ENCODE data around the gene QRICH1. TPM values are rescaled to one million over a fixed set of nuclear protein-coding genes. Genes with fewer than 3 reads are reported as not detected.

Gene QRICH1
- total RNA-seq, 1 experiment from 2014 or later, result 87.5 TPM

- Histone ChIP-seq H3K27ac (no peak overlapping the region), H3K27me3 (ENCODE audit: insufficient read depth, low read depth) (no peaks in the 10 kb centered on the region), H3K4me1 (replicated peaks; ENCODE audit: insufficient read depth) (no peaks in the 10 kb centered on the region), H3K9me2 (ENCODE audit: insufficient read depth) (no peaks in the 10 kb centered on the region), H3K79me2 (ENCODE audit: low read depth) (no peaks in the 10 kb centered on the region), H3F3A (ENCODE audit: insufficient read depth, low read depth) (no peaks in the 10 kb centered on the region), H3K4me3 (no peak overlapping the region), H3K4me2 (no peak overlapping the region), H4K20me1 (ENCODE audit: insufficient read depth) (no peaks in the 10 kb centered on the region), H3K36me3 (ENCODE audit: low read depth) (no peaks in the 10 kb centered on the region), H2AFZ (no peak overlapping the region), H3K9me3 (ENCODE audit: insufficient read depth, low read depth) (no peaks in the 10 kb centered on the region)
- no peak for DNase-seq
- ChIA-PET POLR2A (ENCODE audit: unreplicated experiment) (interaction anchor here (0.7 kb wide), 1 partner anchor 69 kb away, joined by 11 read pairs; no protein-coding TSS in a partner anchor), CTCF (no interaction called here)
- TF ChIP-seq EZH2 (IDR thresholded peaks at IDR 0.05; ENCODE audit: low read depth), result no peak
- TF ChIP-seq, protein P1, sequence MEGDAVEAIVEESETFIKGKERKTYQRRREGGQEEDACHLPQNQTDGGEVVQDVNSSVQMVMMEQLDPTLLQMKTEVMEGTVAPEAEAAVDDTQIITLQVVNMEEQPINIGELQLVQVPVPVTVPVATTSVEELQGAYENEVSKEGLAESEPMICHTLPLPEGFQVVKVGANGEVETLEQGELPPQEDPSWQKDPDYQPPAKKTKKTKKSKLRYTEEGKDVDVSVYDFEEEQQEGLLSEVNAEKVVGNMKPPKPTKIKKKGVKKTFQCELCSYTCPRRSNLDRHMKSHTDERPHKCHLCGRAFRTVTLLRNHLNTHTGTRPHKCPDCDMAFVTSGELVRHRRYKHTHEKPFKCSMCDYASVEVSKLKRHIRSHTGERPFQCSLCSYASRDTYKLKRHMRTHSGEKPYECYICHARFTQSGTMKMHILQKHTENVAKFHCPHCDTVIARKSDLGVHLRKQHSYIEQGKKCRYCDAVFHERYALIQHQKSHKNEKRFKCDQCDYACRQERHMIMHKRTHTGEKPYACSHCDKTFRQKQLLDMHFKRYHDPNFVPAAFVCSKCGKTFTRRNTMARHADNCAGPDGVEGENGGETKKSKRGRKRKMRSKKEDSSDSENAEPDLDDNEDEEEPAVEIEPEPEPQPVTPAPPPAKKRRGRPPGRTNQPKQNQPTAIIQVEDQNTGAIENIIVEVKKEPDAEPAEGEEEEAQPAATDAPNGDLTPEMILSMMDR (conservative IDR thresholded peaks at IDR 0.05), result no peak
- BruUV-seq (replicated peaks), result no TSS peak
- intact Hi-C loops (cut with micrococcal nuclease; ENCODE audit: unreplicated experiment), result no loop called here
These were observed 94.6 kb downstream of the QRICH1 start for GRCh38 chr3:48999085-48999858.

GRCh38 chr3:48997714-48998637 lies 95.9 kb downstream of the QRICH1 start:
- Histone ChIP-seq H2AFZ (no peak overlapping the region), H3K27ac (no peak overlapping the region), H3K4me3 (no peak overlapping the region), H3K9me2 (ENCODE audit: insufficient read depth) (no peaks in the 10 kb centered on the region), H3K9me3 (ENCODE audit: insufficient read depth, low read depth) (no peaks in the 10 kb centered on the region), H3K4me1 (replicated peaks; ENCODE audit: insufficient read depth) (no peaks in the 10 kb centered on the region), H3K4me2 (no peak overlapping the region), H3K27me3 (ENCODE audit: insufficient read depth, low read depth) (no peaks in the 10 kb centered on the region), H3K36me3 (ENCODE audit: low read depth) (no peaks in the 10 kb centered on the region), H4K20me1 (ENCODE audit: insufficient read depth) (no peaks in the 10 kb centered on the region), H3F3A (ENCODE audit: insufficient read depth, low read depth) (no peaks in the 10 kb centered on the region), H3K79me2 (ENCODE audit: low read depth) (peaks cover 5% of the 10 kb centered on the region; the same call in 1 of the 2 replicates)
- ChIA-PET POLR2A (ENCODE audit: unreplicated experiment) (interaction anchor here (0.7 kb wide), 1 partner anchor 67 kb away, joined by 11 read pairs; no protein-coding TSS in a partner anchor), CTCF (no interaction called here)
- BruUV-seq (replicated peaks), result no TSS peak
- intact Hi-C loops (cut with micrococcal nuclease; ENCODE audit: unreplicated experiment), result no loop called here
- no peak for TF ChIP-seq EZH2 (IDR thresholded peaks at IDR 0.05; ENCODE audit: low read depth)
- TF ChIP-seq, protein P1 (conservative IDR thresholded peaks at IDR 0.05), result no peak
- DNase-seq, result no peak

DNA sequence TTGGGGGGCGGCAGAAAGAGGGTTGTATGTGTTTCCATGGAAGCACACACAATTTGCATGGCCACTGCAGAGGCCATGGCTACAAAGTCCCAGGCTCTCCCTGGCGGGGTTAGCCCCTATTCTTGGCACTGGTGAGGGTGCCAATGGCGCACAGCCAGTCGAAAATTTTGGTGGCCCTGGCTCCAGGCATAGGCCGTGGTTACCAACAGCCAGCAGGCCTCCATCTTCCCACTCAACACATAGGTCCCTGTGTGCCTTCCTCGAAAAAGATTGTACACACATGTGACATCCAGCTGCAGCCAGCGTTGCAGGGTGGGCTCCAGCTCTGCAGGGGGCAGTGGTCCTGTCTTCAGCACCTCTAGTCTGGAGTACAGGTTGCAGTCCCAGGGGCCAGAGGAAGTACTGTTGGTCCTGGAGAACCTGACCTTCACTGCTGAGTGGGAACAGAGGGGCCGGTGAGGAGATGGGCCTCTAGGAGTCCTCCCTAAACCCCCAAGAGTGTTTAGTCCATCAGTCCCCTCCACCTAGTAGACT lies 96.7 kb downstream of the QRICH1 start:
- H3K4me2 ChIP-seq, result no peak overlapping the region
- H3K27ac ChIP-seq, result no peak overlapping the region
- ChIA-PET POLR2A (ENCODE audit: unreplicated experiment) (no interaction called here), CTCF (no interaction called here)
- no peaks in the 10 kb centered on the region for H3F3A ChIP-seq (ENCODE audit: insufficient read depth, low read depth)
- DNase-seq, result no peak
- no peaks in the 10 kb centered on the region for H3K9me3 ChIP-seq (ENCODE audit: insufficient read depth, low read depth)
- no peak overlapping the region for H2AFZ ChIP-seq
- intact Hi-C loops (cut with micrococcal nuclease; ENCODE audit: unreplicated experiment), result no loop called here
- H3K9me2 ChIP-seq (ENCODE audit: insufficient read depth), result no peaks in the 10 kb centered on the region
- H3K4me1 ChIP-seq (replicated peaks; ENCODE audit: insufficient read depth), result no peaks in the 10 kb centered on the region
- TF ChIP-seq, protein P1 (conservative IDR thresholded peaks at IDR 0.05), result no peak
- TF ChIP-seq EZH2 (IDR thresholded peaks at IDR 0.05; ENCODE audit: low read depth), result no peak
- BruUV-seq (replicated peaks), result no TSS peak
- peaks cover 11% of the 10 kb centered on the region for H3K79me2 ChIP-seq (ENCODE audit: low read depth)
- no peaks in the 10 kb centered on the region for H3K27me3 ChIP-seq (ENCODE audit: insufficient read depth, low read depth)
- no peaks in the 10 kb centered on the region for H4K20me1 ChIP-seq (ENCODE audit: insufficient read depth)
- no peaks in the 10 kb centered on the region for H3K36me3 ChIP-seq (ENCODE audit: low read depth)
- no peak overlapping the region for H3K4me3 ChIP-seq
